Measurements from ENCODE around the gene AFF2.

The AFF2 gene

DNA sequence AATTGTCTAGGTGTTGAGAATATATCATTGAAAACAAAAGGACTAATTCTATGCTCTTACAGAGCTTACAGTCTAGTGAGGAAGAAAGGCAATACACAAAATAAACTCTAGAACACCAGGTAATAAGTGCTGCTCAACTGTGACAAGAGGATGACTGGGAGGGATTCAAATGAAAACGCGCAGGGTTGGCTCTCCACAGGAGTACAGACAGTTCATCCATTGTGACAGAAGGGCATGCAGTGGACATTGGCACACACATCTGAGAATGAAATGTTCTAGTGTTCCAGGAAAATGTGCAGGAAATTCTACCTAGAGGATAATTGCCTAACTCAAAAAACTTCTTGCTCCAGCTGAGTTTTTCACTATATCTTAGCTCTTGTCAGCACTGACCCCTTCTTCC, 512.7 kb downstream of the AFF2 start:
- TF ChIP-seq, protein P1, sequence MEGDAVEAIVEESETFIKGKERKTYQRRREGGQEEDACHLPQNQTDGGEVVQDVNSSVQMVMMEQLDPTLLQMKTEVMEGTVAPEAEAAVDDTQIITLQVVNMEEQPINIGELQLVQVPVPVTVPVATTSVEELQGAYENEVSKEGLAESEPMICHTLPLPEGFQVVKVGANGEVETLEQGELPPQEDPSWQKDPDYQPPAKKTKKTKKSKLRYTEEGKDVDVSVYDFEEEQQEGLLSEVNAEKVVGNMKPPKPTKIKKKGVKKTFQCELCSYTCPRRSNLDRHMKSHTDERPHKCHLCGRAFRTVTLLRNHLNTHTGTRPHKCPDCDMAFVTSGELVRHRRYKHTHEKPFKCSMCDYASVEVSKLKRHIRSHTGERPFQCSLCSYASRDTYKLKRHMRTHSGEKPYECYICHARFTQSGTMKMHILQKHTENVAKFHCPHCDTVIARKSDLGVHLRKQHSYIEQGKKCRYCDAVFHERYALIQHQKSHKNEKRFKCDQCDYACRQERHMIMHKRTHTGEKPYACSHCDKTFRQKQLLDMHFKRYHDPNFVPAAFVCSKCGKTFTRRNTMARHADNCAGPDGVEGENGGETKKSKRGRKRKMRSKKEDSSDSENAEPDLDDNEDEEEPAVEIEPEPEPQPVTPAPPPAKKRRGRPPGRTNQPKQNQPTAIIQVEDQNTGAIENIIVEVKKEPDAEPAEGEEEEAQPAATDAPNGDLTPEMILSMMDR (conservative IDR thresholded peaks at IDR 0.05; ENCODE audit: low read length) = no peak
- no peak for DNase-seq (ENCODE audit: low read depth)
- no peak overlapping the region for H3K4me3 ChIP-seq (ENCODE audit: low read length)

DNA sequence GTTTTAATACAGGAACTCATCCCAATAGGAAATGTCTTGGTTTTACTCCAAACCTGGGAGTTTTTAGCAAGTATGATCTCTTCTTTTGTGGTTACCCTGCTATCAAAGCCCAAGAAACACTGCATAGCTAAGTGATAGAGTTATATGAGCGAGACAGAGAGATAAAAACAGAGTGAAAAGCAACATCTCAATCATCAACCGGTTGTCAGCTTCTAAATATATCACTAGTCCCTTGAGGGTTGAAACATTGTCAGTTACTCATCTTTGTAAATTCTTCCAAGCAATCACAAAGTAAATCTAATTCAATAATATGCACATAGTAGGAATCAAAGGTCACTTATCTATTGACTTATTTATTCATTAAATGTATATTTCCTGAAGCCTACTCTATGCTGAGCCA, 520.7 kb downstream of the AFF2 start:
- DNase-seq (ENCODE audit: low read depth) = no peak
- TF ChIP-seq, protein P1 (conservative IDR thresholded peaks at IDR 0.05; ENCODE audit: low read length) = no peak
- no peak overlapping the region for H3K4me3 ChIP-seq (ENCODE audit: low read length)

DNA sequence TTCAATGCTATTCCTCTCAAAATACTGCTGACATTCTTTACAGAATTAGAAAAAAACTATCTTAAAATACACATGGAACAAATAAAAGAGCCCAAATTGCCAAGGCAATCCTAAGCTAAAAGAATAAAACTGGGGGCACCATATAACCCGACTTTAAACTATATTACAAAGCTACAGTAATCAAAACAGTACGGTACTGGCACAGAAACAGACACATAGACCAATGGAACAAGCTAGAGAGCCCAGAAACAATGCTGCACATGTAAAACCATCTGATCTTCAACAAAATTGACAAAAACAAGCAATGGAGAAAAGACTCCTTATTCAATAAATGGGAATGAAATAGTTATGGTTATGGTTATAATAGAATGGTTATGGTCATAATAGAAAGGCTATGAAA, 522.1 kb downstream of the AFF2 start:
- TF ChIP-seq, protein P1 (conservative IDR thresholded peaks at IDR 0.05; ENCODE audit: low read length) = no peak
- no peak overlapping the region for H3K4me3 ChIP-seq (ENCODE audit: low read length)
- DNase-seq (ENCODE audit: low read depth) = no peak

DNA sequence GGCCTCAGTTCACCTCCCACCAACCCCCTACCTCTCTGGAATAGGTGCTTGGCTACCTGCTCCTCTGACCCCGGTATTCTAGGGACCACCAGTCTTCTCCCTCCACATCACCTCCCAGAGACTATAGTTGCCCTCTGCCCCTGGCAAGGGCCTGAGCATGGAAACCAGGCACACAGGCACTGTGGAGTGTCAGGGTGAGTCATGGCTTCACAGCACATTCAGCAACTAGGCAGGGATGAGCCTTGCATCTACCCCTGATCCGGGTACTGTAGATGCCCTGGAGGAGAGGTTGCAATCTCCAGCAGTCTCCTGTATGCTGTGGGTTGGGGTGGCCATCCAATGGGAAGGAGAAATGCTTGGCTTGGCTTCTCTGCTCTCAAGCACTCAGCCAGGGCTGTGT, 532.0 kb downstream of the AFF2 start:
- TF ChIP-seq, protein P1 (conservative IDR thresholded peaks at IDR 0.05; ENCODE audit: low read length) = no peak
- H3K4me3 ChIP-seq (ENCODE audit: low read length) = no peak overlapping the region
- DNase-seq (ENCODE audit: low read depth) = no peak

DNA sequence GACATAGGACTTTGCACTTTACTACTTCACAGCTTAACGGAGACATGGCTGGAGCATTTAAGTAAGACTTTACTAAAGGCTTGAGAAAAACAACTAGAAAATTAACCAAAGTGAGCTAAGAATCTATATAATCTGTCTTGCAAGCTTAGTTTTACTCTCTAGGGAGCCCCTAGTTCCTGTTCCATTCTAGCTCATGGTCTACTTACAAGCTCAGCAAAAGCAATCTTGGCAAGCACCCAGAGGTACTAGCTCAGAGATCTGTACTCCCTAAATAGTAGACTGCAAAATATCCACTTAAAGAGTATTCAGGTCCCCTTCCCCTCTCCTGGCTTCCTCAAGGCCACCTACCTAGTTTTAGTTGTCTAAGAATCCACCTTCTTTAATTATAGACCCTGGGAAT, 535.7 kb downstream of the AFF2 start:
- TF ChIP-seq, protein P1 (conservative IDR thresholded peaks at IDR 0.05; ENCODE audit: low read length) = no peak
- no peak for DNase-seq (ENCODE audit: low read depth)
- no peak overlapping the region for H3K4me3 ChIP-seq (ENCODE audit: low read length)

DNA sequence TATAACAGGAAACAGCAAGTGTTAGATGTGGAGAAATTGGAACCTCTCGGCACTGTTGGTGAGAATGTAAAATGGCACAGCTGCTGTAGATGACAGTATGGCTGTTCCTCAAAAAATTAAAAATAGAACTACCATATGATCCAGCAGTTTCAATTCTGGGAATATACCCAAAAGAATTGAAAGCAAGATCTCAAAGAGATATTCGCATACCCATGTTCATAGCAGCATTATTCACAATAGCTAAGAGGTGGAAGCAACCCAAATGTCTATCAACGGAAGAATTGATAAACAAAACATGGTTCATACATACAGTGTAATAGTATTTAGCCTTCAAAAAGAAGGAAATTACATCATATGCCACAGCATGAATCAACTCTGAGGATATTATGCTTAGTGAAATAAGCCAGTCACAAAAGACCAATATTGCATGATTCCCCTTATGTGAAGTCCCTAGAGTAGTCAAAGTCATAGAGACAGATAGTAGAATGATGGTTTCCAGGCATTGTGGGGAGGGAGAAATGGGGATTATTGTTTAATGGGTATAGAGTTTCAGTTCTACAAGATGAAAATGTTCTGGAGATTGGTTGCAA, 537.0 kb downstream of the AFF2 start:
- H3K4me3 ChIP-seq (ENCODE audit: low read length) = no peak overlapping the region
- no peak for DNase-seq (ENCODE audit: low read depth)
- TF ChIP-seq, protein P1 (conservative IDR thresholded peaks at IDR 0.05; ENCODE audit: low read length) = no peak

DNA sequence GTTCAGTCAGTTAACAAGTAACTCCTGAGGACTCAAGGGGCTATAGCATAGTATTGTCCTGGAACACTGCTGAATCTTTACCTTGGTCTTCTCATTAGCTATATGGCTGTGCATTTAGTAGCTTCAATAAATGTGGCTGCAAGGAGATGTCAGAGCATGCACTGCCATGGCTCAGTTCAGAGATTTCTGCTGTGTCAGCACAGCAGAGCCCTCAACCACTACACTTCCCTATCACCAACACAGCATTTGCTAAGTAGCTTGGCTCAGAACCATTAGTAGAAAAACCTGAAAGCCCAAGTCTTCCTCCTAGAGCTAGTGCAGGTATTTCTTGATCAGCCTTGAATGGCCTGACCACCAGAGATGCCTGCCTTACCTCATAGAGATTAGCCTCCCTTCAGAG, 538.6 kb downstream of the AFF2 start:
- DNase-seq (ENCODE audit: low read depth) = no peak
- TF ChIP-seq, protein P1 (conservative IDR thresholded peaks at IDR 0.05; ENCODE audit: low read length) = no peak
- H3K4me3 ChIP-seq (ENCODE audit: low read length) = no peak overlapping the region
